SH-SY5Y (cell line): ENCODE measurements around the gene TMEM200A.

ENCODE experiments used
- GATA2 ChIP-seq: IDR thresholded peaks from 2 replicates; pipeline ENCODE4 v1.6.1; 2011; ENCODE audit warnings: mild to moderate bottlenecking, low read depth, low read length
- GATA3 ChIP-seq: IDR thresholded peaks from 2 replicates; pipeline ENCODE4 v1.6.1; 2011; ENCODE audit warnings: low read depth, mild to moderate bottlenecking, low read length, moderate library complexity

The TMEM200A gene

GRCh38 chr6:130390890-130391289 lies 25.1 kb downstream of the TMEM200A start:
- no peak for TF ChIP-seq GATA3
- no peak for TF ChIP-seq GATA2

- TF ChIP-seq GATA2 = no peak
- no peak for TF ChIP-seq GATA3
Measured at GRCh38 chr6:130393306-130393705, 27.5 kb downstream of the TMEM200A start.

DNA sequence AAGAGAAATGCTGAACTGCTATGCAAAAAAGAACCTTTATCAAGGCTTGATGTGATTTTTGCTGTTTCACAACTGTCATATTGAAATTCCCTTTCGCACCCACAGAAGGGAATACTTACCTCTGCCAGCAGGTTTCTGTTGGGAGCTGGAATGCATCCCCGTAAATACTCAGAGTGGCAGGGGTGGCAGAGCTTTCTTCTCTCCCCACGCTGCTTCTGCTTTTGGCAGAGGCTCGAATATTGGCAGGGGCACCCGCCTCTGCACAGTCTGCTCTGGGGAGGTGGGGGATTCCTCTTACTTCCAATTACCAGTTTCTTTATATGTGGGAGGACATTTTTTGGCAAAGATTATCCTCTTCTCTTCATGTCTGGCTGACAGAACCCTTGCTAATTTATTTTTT lies 28.4 kb downstream of the TMEM200A start:
- TF ChIP-seq GATA2 = no peak
- TF ChIP-seq GATA3 = no peak

DNA sequence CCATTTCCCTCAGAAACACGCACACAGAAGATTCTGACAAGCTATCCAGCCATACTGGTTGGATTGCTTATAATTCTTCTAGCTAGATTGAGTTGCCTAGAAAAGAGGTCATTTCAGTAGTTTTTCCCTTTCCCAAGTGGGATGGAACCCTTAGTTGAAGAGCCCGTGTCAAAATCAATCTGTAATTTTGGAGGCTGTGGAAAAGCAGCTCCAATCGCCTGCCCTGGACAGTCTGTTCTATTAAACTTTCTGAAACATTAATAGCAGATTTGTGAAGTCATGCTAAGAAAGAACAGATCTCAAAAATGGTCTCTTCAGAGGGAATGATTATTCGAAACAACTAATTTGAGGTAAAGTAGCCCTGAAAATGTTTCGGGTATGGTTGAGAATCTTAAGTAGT lies 29.3 kb downstream of the TMEM200A start:
- TF ChIP-seq GATA3 (no peak), GATA2 (no peak)

DNA sequence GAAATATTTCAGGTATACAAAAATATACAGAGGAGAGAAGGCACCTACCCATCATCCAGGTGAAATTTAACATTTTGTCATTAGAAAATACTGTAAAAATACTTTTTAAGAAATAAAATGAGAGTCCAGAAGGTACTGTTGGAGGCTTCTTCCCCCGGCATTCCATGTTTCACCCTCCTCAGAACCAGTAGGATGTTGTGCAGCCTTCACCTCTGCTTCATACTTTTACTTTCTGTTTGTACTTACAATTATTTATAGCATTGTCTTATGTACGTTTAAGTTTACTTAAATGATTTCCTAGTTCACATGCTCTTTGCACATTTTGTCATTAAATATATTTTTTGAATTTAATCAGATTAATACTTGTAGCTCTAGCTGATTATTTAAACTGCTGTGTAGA lies 30.9 kb downstream of the TMEM200A start:
- no peak for TF ChIP-seq GATA2
- TF ChIP-seq GATA3 = no peak

DNA sequence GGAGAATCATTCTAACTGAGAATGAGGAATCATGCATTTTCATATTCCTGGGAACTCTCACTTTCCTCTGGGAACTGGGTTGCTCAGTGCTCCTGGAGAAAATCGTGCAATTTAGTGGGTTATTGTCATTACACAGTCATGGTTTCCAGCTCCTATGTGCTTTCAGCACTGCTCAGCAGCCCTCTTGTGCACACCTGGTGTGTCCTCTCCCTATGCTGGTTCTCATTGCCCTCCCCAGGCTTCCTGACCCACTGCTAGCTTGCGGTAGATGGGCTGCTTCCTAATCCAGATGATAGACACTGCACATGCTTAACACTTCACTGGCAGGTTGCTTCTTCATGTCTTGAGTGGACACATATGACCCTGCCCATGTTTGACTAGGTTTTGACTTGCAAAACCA lies 39.7 kb downstream of the TMEM200A start:
- TF ChIP-seq GATA3 (no peak), GATA2 (no peak)

- TF ChIP-seq GATA2 = no peak
- no peak for TF ChIP-seq GATA3
Measured at GRCh38 chr6:130407032-130407431, 41.2 kb downstream of the TMEM200A start.

DNA sequence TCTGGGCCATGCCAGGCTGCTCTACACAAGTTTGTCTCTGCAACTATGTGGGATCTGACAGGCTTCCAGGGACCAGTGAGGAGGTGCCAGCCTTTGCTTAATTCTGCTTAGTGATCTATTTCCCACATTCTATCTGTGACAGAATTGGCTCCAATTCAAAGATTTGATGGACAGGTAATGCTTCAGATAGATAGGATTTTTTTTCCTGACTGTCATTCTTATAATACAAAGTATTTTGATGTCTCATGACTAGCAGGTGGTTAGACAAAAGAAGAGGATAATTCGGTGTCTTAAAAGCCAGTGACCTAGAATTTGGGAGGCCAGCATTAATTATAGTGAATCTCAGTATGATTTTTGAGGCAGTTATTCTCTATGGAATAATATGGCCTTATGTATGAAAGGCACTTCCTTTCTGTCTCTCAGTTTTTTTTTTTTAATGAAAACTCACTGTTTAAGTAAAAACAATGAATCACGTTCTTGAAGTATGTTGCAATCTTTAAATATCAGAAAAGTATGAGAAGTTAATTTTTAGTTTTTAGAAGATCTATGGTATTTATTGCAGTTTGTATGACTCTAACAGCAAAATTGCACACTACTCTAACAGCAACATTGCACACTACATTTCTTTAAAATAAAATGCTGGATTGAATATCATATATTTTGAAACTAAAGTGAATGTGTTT lies 43.7 kb downstream of the TMEM200A start:
- TF ChIP-seq GATA3 (no peak), GATA2 (no peak)

GRCh38 chr6:130411481-130411880 lies 45.7 kb downstream of the TMEM200A start:
- no peak for TF ChIP-seq GATA3
- TF ChIP-seq GATA2 = no peak

- TF ChIP-seq GATA2 = no peak
- TF ChIP-seq GATA3 = no peak
Measured at GRCh38 chr6:130412556-130413290, 46.9 kb downstream of the TMEM200A start.

GRCh38 chr6:130417951-130418350 lies 52.1 kb downstream of the TMEM200A start:
- no peak for TF ChIP-seq GATA3
- TF ChIP-seq GATA2 = no peak

- no peak for TF ChIP-seq GATA2
- no peak for TF ChIP-seq GATA3
Measured at GRCh38 chr6:130420911-130421310, 55.1 kb downstream of the TMEM200A start.

GRCh38 chr6:130421585-130421984 lies 55.8 kb downstream of the TMEM200A start:
- no peak for TF ChIP-seq GATA3
- TF ChIP-seq GATA2 = no peak

DNA sequence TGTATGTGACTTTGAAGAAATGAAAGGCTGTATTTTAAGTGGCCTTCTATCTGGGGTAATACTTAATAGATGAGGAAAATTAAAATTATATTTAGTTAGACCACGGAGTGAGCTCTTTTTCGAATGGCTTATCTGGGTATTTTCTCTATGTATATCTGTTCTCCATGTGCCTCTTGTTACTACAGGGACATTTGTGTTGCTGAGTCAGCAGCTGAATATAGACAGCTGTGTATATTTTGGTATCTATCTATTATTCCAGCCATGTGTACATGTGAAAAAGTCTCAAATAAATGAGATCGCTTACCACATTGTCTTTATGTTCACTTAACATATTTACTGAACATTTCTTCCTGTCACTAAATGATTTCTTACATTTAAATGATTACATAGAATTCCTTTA lies 57.2 kb downstream of the TMEM200A start:
- TF ChIP-seq GATA2 (no peak), GATA3 (no peak)

- TF ChIP-seq GATA2 = no peak
- no peak for TF ChIP-seq GATA3
Measured at GRCh38 chr6:130424710-130425109, 58.9 kb downstream of the TMEM200A start.

- TF ChIP-seq GATA2 (no peak), GATA3 (no peak)
Measured at GRCh38 chr6:130425537-130425936, 59.7 kb downstream of the TMEM200A start.
